Ishikawa (cell line): ENCODE results near the gene GABRD.

ENCODE experiments used
- MAX ChIP-seq: IDR thresholded peaks from 2 replicates; pipeline ENCODE4 v1.6.1; 2012
- REST ChIP-seq: IDR thresholded peaks from 2 replicates; pipeline ENCODE4 v1.6.1; 2012; ENCODE audit warnings: low read depth, mild to moderate bottlenecking
- TAF1 ChIP-seq: IDR thresholded peaks from 2 replicates; pipeline ENCODE4 v1.6.1; 2012; ENCODE audit warnings: low read depth, mild to moderate bottlenecking
- TCF12 ChIP-seq: IDR thresholded peaks from 2 replicates; pipeline ENCODE4 v1.6.1; 2012; ENCODE audit warnings: low read depth

DNA sequence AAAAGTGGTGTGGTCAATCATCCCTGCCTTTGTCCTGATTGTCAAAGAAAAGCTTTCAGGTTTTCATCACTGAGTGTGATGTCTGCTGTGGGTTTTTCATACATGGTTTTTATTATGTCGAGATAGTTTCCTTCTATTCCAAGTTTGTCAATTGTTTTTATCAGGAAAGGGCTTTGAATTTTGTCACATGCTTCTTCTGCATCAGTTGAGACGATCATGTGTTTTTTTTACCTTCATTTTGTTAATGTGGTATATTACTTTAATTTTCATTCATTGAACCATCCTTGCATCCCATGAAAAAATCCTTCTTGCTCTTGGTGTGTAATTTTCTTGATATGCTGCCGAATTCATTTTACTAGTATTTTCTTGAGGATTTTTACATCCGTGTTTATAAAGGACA lies 46.6 kb downstream of the GABRD start:
- TF ChIP-seq TCF12 (no peak), MAX (no peak), REST (no peak), TAF1 (no peak)
